Activated CD8-positive, alpha-beta T cell treated with anti-CD3 and anti-CD28 coated beads, Interleukin-2, amount 10 ng/mL, durations not matched to agents 7 days and 5 days (primary cell): ENCODE measurements around the gene SUGCT. TPM values are rescaled to one million over a fixed set of nuclear protein-coding genes. Genes with fewer than 3 reads are reported as not detected.
A peak's percentile ranks its signal among the peaks of the same experiment; 100 is the strongest.

Experiments
- ATAC-seq: fragments of 150-1000 bp; cut with Tn5 transposase; one replicate; pipeline ENCODE4 v1.10.0; 2021; ENCODE audit warnings: moderate library complexity
- CTCF ChIA-PET: fragments of 350-600 bp; sonication (Branson Sonifier 250); formaldehyde crosslinking; loops from one replicate; lab custom pipeline; 2021; ENCODE audit warnings: antibody characterized with exemption; lab: Charles Lee
- POLR2A ChIA-PET: fragments of 350-600 bp; sonication (Branson Sonifier 250); formaldehyde crosslinking; loops from one replicate; lab custom pipeline; 2021; ENCODE audit warnings: antibody characterized with exemption; lab: Charles Lee
- DNase-seq: peaks from one replicate; pipeline ENCODE4 v3.0.0-alpha.2; 2020
- H3K27ac Mint-ChIP-seq: one replicate; pipeline ENCODE4 v1.8.0; 2021; ENCODE audit warnings: mild to moderate bottlenecking, mixed read lengths
- H3K27me3 Mint-ChIP-seq: one replicate; pipeline ENCODE4 v1.8.0; 2021; ENCODE audit warnings: low read depth, mixed read lengths
- H3K36me3 Mint-ChIP-seq: one replicate; pipeline ENCODE4 v1.8.0; 2021; ENCODE audit warnings: low read depth, mixed read lengths
- H3K4me1 Mint-ChIP-seq: one replicate; pipeline ENCODE4 v1.8.0; 2021; ENCODE audit warnings: low read depth, mixed read lengths
- H3K4me3 Mint-ChIP-seq: one replicate; pipeline ENCODE4 v1.8.0; 2021; ENCODE audit warnings: mild to moderate bottlenecking, mixed read lengths
- H3K9me3 Mint-ChIP-seq: one replicate; pipeline ENCODE4 v1.8.0; 2022; ENCODE audit warnings: mixed read lengths; ENCODE audit not compliant: insufficient read depth
- total RNA-seq, 2 experiments: library from RNA; stranded (reverse); gene quantifications; one replicate each; pipeline ENCODE4 v1.2.3, GENCODE V29; 2021

Gene SUGCT
- total RNA-seq, 2 experiments from 2014 or later, result 0.44 TPM; not detected in 1

DNA sequence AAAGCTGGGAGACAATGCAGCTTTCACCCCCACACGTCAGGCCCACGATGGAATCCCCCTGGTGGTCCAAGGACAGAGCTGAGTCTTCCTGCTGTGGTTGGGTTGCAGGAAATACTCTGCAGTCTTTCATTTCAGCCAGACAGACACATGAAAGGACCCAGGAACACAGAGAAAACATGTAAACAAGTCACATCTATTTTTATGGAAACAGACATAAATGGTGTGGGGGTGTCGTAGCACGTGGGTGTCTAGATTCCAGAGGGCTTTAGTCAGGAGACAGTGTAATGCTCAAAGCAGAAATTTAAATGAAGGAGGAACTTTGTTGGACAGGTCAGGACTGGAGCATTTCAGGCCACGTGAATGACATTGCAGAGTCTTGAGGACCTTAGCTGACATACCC, 444.6 kb downstream of the SUGCT start:
- no peak overlapping the region for H3K4me3 Mint-ChIP-seq
- ATAC-seq (no peak), DNase-seq (no peak)
- no peaks in the 10 kb centered on the region for H3K36me3 Mint-ChIP-seq
- ChIA-PET CTCF (interaction anchor here (0.9 kb wide), 1 partner anchor 25 kb away, joined by 3 read pairs; no protein-coding TSS in a partner anchor), POLR2A (no interaction called here)
- no peaks in the 10 kb centered on the region for H3K27me3 Mint-ChIP-seq
- no peaks in the 10 kb centered on the region for H3K9me3 Mint-ChIP-seq
- H3K27ac Mint-ChIP-seq, result no peak overlapping the region
- H3K4me1 Mint-ChIP-seq, result peaks cover 7% of the 10 kb centered on the region

DNA sequence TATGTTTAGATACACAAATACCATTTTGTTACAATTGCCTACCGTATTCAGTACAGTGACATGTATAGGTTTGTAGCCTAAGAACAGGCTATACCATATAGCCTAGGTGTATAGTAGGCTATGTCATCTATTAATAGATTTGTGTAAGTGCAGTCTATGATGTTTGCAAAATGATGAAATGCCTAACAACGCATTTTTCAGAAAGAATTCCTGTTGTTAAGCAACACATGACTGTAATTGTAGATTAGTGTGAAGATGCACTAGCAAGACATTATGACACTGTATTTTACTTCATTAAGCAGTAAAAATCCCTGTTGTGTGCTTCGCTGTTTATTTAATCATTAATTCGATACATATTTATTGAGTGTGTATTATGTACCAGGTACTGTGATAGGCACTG, 446.0 kb downstream of the SUGCT start:
- no peaks in the 10 kb centered on the region for H3K36me3 Mint-ChIP-seq

DNA sequence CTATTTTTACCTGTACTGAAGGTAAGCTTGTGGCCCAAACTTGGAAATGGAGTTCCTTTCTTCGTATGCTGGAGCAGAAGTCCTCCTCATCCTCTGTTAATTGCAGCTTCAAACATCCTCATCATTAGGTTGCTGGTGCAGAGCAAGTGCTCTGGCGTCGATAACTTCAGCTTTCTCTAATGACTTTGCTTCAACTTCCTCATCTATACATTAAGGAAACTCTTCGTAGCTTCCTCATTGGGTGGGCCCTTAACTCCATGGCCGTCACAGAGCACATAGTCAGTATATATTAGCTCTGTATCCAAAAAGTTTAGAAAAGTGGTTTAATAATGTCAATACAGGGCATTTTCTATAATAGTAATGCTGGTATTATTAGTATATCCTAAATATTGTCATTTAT, 447.7 kb downstream of the SUGCT start:
- Mint-ChIP-seq H3K9me3 (no peaks in the 10 kb centered on the region), H3K27ac (no peak overlapping the region), H3K36me3 (no peaks in the 10 kb centered on the region), H3K4me3 (no peak overlapping the region), H3K4me1 (peaks cover 7% of the 10 kb centered on the region), H3K27me3 (no peaks in the 10 kb centered on the region)
- ChIA-PET POLR2A (no interaction called here), CTCF (no interaction called here)
- ATAC-seq, result no peak
- DNase-seq, result no peak

More for the DNA sequence above, 446.0 kb downstream of the SUGCT start:
- Mint-ChIP-seq H3K9me3 (no peaks in the 10 kb centered on the region), H3K27me3 (no peaks in the 10 kb centered on the region), H3K27ac (no peak overlapping the region), H3K4me1 (peaks cover 7% of the 10 kb centered on the region), H3K4me3 (no peak overlapping the region)
- DNase-seq (no peak), ATAC-seq (no peak)
- ChIA-PET CTCF (no interaction called here), POLR2A (no interaction called here)

- CTCF ChIA-PET, result interaction anchor here (1.0 kb wide), 1 partner anchor 12 kb away, joined by 4 read pairs; no protein-coding TSS in a partner anchor
- Mint-ChIP-seq H3K4me3 (no peak overlapping the region), H3K36me3 (no peaks in the 10 kb centered on the region), H3K4me1 (peaks cover 7% of the 10 kb centered on the region), H3K27ac (no peak overlapping the region), H3K27me3 (no peaks in the 10 kb centered on the region), H3K9me3 (no peaks in the 10 kb centered on the region)
- DNase-seq, result no peak
- ATAC-seq, result no peak
- POLR2A ChIA-PET, result no interaction called here
Measured at GRCh38 chr7:40583667-40584444, 449.1 kb downstream of the SUGCT start.

GRCh38 chr7:40584667-40585433, 450.0 kb downstream of the SUGCT start:
- ChIA-PET POLR2A (no interaction called here), CTCF (interaction anchor here (1.0 kb wide), 1 partner anchor 11 kb away, joined by 4 read pairs; no protein-coding TSS in a partner anchor)
- no peaks in the 10 kb centered on the region for H3K4me1 Mint-ChIP-seq

GRCh38 chr7:40586197-40586596, 451.4 kb downstream of the SUGCT start:
- H3K36me3 Mint-ChIP-seq, result no peaks in the 10 kb centered on the region

More at GRCh38 chr7:40584667-40585433, 450.0 kb downstream of the SUGCT start:
- no peaks in the 10 kb centered on the region for H3K27me3 Mint-ChIP-seq
- no peaks in the 10 kb centered on the region for H3K36me3 Mint-ChIP-seq
- no peaks in the 10 kb centered on the region for H3K9me3 Mint-ChIP-seq
- H3K4me3 Mint-ChIP-seq, result no peak overlapping the region
- DNase-seq (no peak), ATAC-seq (no peak)
- H3K27ac Mint-ChIP-seq, result no peak overlapping the region

DNA sequence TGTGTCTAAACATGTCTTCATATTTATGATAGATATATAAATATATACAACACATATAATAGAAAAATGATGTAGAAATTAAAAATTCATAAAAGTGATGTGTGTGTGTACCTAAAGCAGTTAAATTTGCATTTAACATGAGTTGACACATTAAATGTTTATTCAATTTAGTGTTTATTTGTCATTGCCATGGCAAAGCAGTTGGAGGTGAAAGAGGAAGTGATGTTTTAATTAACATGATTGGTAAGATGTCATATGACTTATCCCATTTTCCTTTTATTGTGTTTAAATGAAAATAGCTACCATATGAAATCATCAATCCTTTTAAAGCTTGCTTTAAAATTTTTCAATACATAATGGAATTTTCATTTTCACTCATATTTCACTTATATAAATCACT, 452.6 kb downstream of the SUGCT start:
- Mint-ChIP-seq H3K4me1 (no peaks in the 10 kb centered on the region), H3K9me3 (no peaks in the 10 kb centered on the region), H3K36me3 (no peaks in the 10 kb centered on the region), H3K27ac (no peak overlapping the region), H3K27me3 (no peaks in the 10 kb centered on the region), H3K4me3 (no peak overlapping the region)
- ATAC-seq (no peak), DNase-seq (no peak)
- CTCF ChIA-PET, result interaction anchor here (1.0 kb wide), 1 partner anchor 18 kb away, joined by 3 read pairs; no protein-coding TSS in a partner anchor
- POLR2A ChIA-PET, result no interaction called here

More at GRCh38 chr7:40586197-40586596, 451.4 kb downstream of the SUGCT start:
- no peak for ATAC-seq
- Mint-ChIP-seq H3K9me3 (no peaks in the 10 kb centered on the region), H3K4me1 (no peaks in the 10 kb centered on the region), H3K4me3 (no peak overlapping the region), H3K27me3 (no peaks in the 10 kb centered on the region), H3K27ac (no peak overlapping the region)
- ChIA-PET POLR2A (no interaction called here), CTCF (interaction anchor here (1.0 kb wide), 1 partner anchor 19 kb away, joined by 3 read pairs; no protein-coding TSS in a partner anchor)
- no peak for DNase-seq

GRCh38 chr7:40595129-40595528, 460.3 kb downstream of the SUGCT start:
- peaks cover 10% of the 10 kb centered on the region for H3K27me3 Mint-ChIP-seq
- H3K27ac Mint-ChIP-seq, result no peak overlapping the region
- ATAC-seq (no peak), DNase-seq (no peak)
- H3K4me1 Mint-ChIP-seq, result peaks cover 18% of the 10 kb centered on the region
- POLR2A ChIA-PET, result no interaction called here
- no peaks in the 10 kb centered on the region for H3K9me3 Mint-ChIP-seq
- H3K36me3 Mint-ChIP-seq, result no peaks in the 10 kb centered on the region
- H3K4me3 Mint-ChIP-seq, result no peak overlapping the region
- CTCF ChIA-PET, result interaction anchor here (0.8 kb wide), 1 partner anchor 11 kb away, joined by 4 read pairs; no protein-coding TSS in a partner anchor

DNA sequence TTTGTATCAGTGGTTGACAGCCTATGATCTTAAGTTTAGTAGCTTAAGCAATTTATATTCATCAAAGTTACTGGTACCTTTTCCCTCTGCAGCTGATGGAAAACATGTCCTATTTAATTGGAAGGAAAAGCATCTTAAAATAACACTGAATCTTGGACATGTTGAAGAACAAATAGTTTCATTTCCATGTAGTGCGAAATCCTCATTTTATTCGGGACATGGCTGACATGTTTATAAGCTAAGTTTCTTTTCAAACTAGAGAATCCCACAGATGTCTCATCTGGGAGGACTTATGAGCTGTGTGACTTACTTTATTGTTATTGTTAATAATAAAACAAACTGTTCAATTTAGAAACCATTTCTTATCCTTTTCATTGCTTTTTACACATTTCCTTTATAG, 461.0 kb downstream of the SUGCT start:
- ChIA-PET CTCF (interaction anchor here (0.8 to 1.2 kb wide), 2 partner anchors 9 to 12 kb away, joined by 3 to 4 read pairs; no protein-coding TSS in a partner anchor), POLR2A (no interaction called here)
- peaks cover 19% of the 10 kb centered on the region for H3K4me1 Mint-ChIP-seq
- ATAC-seq (no peak), DNase-seq (no peak)
- no peak overlapping the region for H3K27ac Mint-ChIP-seq
- peaks cover 10% of the 10 kb centered on the region for H3K27me3 Mint-ChIP-seq
- no peaks in the 10 kb centered on the region for H3K36me3 Mint-ChIP-seq
- no peaks in the 10 kb centered on the region for H3K9me3 Mint-ChIP-seq
- H3K4me3 Mint-ChIP-seq, result no peak overlapping the region

DNA sequence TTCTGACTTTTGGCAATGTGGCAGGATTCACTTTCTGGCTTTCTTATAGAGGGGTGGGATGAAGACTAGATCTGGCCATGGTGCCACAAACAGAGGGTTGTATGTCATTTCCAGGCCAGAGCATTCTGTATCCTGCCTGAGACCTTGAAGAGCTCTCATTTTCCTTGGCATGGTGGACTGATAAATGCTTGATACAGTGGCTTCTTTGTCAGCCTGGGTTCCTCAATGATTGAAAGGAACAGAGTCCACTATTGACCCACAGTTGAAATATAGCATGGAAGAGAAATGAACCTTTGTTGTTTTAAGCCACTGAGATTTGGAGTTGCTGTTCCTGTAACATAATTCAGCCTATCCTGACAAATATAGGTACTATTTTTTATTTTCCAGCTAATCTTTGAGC, 462.7 kb downstream of the SUGCT start:
- no peak for DNase-seq
- Mint-ChIP-seq H3K36me3 (no peaks in the 10 kb centered on the region), H3K27me3 (peaks cover 10% of the 10 kb centered on the region), H3K9me3 (no peaks in the 10 kb centered on the region), H3K4me1 (peaks cover 22% of the 10 kb centered on the region), H3K4me3 (no peak overlapping the region), H3K27ac (no peak overlapping the region)
- ChIA-PET CTCF (interaction anchor here (1.0 kb wide), 1 partner anchor 11 kb away, joined by 3 read pairs; no protein-coding TSS in a partner anchor), POLR2A (no interaction called here)
- ATAC-seq, result no peak

GRCh38 chr7:40598915-40599314, 464.1 kb downstream of the SUGCT start:
- POLR2A ChIA-PET, result no interaction called here
- no peak overlapping the region for H3K4me3 Mint-ChIP-seq
- no peak overlapping the region for H3K27ac Mint-ChIP-seq
- H3K4me1 Mint-ChIP-seq, result peaks cover 22% of the 10 kb centered on the region
- CTCF ChIA-PET, result interaction anchor here (0.8 kb wide), 1 partner anchor 270 kb away, joined by 3 read pairs; no protein-coding TSS in a partner anchor
- H3K9me3 Mint-ChIP-seq, result no peaks in the 10 kb centered on the region
- DNase-seq, result peak; percentile 30
- ATAC-seq, result peak; percentile 15
- H3K27me3 Mint-ChIP-seq, result peaks cover 10% of the 10 kb centered on the region
- H3K36me3 Mint-ChIP-seq, result no peaks in the 10 kb centered on the region
